ENCODE data around the gene SETD7. TPM values are rescaled to one million over a fixed set of nuclear protein-coding genes. Genes with fewer than 3 reads are reported as not detected.

The SETD7 gene
- total and polyA plus RNA-seq, 2 of the 8 experiments (the other 6 are each of a cell fraction or from before 2014, with no cell fraction given): 1.5 to 4.6 TPM

- no peak overlapping the region for H3K14ac ChIP-seq (ENCODE audit: insufficient read length)
- H2BK20ac ChIP-seq (ENCODE audit: low read length): no peak overlapping the region
- H3K4ac ChIP-seq (replicated peaks; ENCODE audit: insufficient read length, low read depth, low read length): no peak overlapping the region
- H2AK5ac ChIP-seq (ENCODE audit: low read depth, low read length): no peak overlapping the region
- peak; percentile 97 for FAIRE-seq
- H4K91ac ChIP-seq (replicated peaks; ENCODE audit: insufficient read length, low read length): no peak overlapping the region
- no peak overlapping the region for H3K23ac ChIP-seq (ENCODE audit: insufficient read length)
- H4K20me1 ChIP-seq (replicated peaks in 1 of 2; ENCODE audit: control insufficient read depth in 1 of 2, insufficient read depth in 2 of 2, low read length in 2 of 2): peaks cover 0 to 2% of the 10 kb centered on the region in 2 experiments
- no peak overlapping the region for H2BK15ac ChIP-seq (ENCODE audit: low read length)
- H3K79me2 ChIP-seq (ENCODE audit: control insufficient read depth in 1 of 2, insufficient read depth in 2 of 2, low read length in 2 of 2): no peaks in the 10 kb centered on the region
- no peak overlapping the region for H3K4me2 ChIP-seq (ENCODE audit: insufficient read depth in 1 of 2, low read depth in 2 of 2, low read length in 2 of 2)
- H3K56ac ChIP-seq (replicated peaks; ENCODE audit: insufficient read length, low read depth, low read length): no peak overlapping the region
- no peaks in the 10 kb centered on the region for H3K23me2 ChIP-seq (ENCODE audit: low read depth, low read length)
- no peak overlapping the region for H2AFZ ChIP-seq (ENCODE audit: low read length)
- no peak overlapping the region for H4K5ac ChIP-seq (ENCODE audit: insufficient read length, low read depth, low read length)
- H3K4me3 ChIP-seq (ENCODE audit: extremely low read depth in 1 of 4, insufficient read depth in 2 of 4, low read depth in 3 of 4, low read length in 4 of 4): no peak overlapping the region
- no peak overlapping the region for H3K18ac ChIP-seq (ENCODE audit: extremely low read depth, low read length)
- no peak overlapping the region for H2BK120ac ChIP-seq (replicated peaks; ENCODE audit: low read depth, low read length)
- no peaks in the 10 kb centered on the region for H3K27me3 ChIP-seq (replicated peaks in 1 of 4; ENCODE audit: control insufficient read depth in 3 of 4, extremely low read depth in 1 of 4, insufficient read depth in 3 of 4, low read length in 3 of 4)
- DNase-seq (ENCODE audit: low read depth in 1 of 2, low spot score in 2 of 2): peak in 1 of 2 experiments; percentile 91
- no peak for TF ChIP-seq TCF12 (IDR thresholded peaks at IDR 0.05; ENCODE audit: low read depth, low read length)
- TF ChIP-seq BRCA1 (IDR thresholded peaks at IDR 0.05; ENCODE audit: low read depth, low read length): no peak
- TF ChIP-seq RAD21 (IDR thresholded peaks at IDR 0.05 in 1 of 2, conservative IDR thresholded peaks at IDR 0.05 in 1 of 2; ENCODE audit: low read depth in 2 of 2, low read length in 2 of 2): peak; percentile 78 to 83
- TF ChIP-seq CTCF (IDR thresholded peaks at IDR 0.05; ENCODE audit: control extremely low read depth in 1 of 3, insufficient read depth in 1 of 3, low read depth in 1 of 3, low read length in 3 of 3): peak; percentile 66 to 92 (median 85)
- TF ChIP-seq ASH2L (IDR thresholded peaks at IDR 0.05; ENCODE audit: low read length): no peak
- TF ChIP-seq SUZ12 (IDR thresholded peaks at IDR 0.05; ENCODE audit: low read length): no peak
- no peak for TF ChIP-seq PHF8 (conservative IDR thresholded peaks at IDR 0.05; ENCODE audit: low read depth, low read length)
- TF ChIP-seq CBX5 (IDR thresholded peaks at IDR 0.05; ENCODE audit: low read depth, low read length): no peak
- no peak overlapping the region for H3K27ac ChIP-seq (ENCODE audit: low read depth, low read length)
- H3K79me1 ChIP-seq (ENCODE audit: low read depth, low read length): no peaks in the 10 kb centered on the region
- H3K4me1 ChIP-seq (replicated peaks in 1 of 4; ENCODE audit: control insufficient read depth in 3 of 4, insufficient read depth in 4 of 4, low read length in 3 of 4): no peaks in the 10 kb centered on the region
- no peak overlapping the region for H2BK5ac ChIP-seq (ENCODE audit: low read depth, low read length)
- no peak overlapping the region for H4K8ac ChIP-seq (ENCODE audit: extremely low read depth, insufficient read depth, low read length)
- no peaks in the 10 kb centered on the region for H3K9me3 ChIP-seq (ENCODE audit: insufficient read depth in 2 of 2, low read depth in 1 of 2, low read length in 1 of 2)
- H3K36me3 ChIP-seq (ENCODE audit: control insufficient read depth in 2 of 4, insufficient read depth in 4 of 4, low read length in 3 of 4): no peaks in the 10 kb centered on the region
- no peak overlapping the region for H2BK12ac ChIP-seq (ENCODE audit: low read depth, low read length)
- POLR2A ChIA-PET (ENCODE audit: partially characterized antibody): no interaction called here
- CTCF ChIA-PET (ENCODE audit: partially characterized antibody): interaction anchor here (0.6 to 6.4 kb wide), 31 partner anchors 9 to 498 kb away, joined by 3 to 40 read pairs (median 4); no protein-coding TSS in a partner anchor
- 59% methylated on average over 6 of the region's 6 CpGs; no CpG with 5 or more reads in 1 of the 2 experiments for WGBS, 2 experiments (ENCODE audit: extremely low coverage in 1 of 2, insufficient coverage in 1 of 2, insufficient read length in 1 of 2, insufficient replicate concordance in 2 of 2, low coverage in 1 of 2, low lambda C conversion rate in 2 of 2, missing lambda C conversion rate in 1 of 2)
- no peak overlapping the region for H3K9ac ChIP-seq (replicated peaks in 1 of 4; ENCODE audit: extremely low read depth in 1 of 4, low read depth in 3 of 4, low read length in 3 of 4)
Measured at GRCh38 chr4:139530833-139531427, 25.1 kb downstream of the SETD7 start.

All from H1 (cell line).